GM12878 (cell line): ENCODE data around the gene FTMT. TPM values are rescaled to one million over a fixed set of nuclear protein-coding genes. Genes with fewer than 3 reads are reported as not detected.

Source experiments
- ATAC-seq: fragments of 200-7000 bp; cut with Tn5 transposase; 3 replicates; pipeline ENCODE4 v1.9.1; 2020; ENCODE audit warnings: mild to moderate bottlenecking, moderate library complexity
- BruUV-seq: library from RNA; stranded (reverse); fragments of 400-500 nt; replicated peaks from 2 replicates; lab custom pipeline; 2021; lab: Mats Ljungman, UMichigan
- CTCF ChIA-PET: fragments of 300-600 bp; sonication (Branson Sonifier 250); formaldehyde crosslinking; extraction: SDS; loops from one replicate; lab custom pipeline; 2021; ENCODE audit warnings: inconsistent platforms; lab: Yijun Ruan, JAX
- POLR2A ChIA-PET: fragments of 350-600 bp; formaldehyde crosslinking; extraction: SDS; loops from one replicate; lab custom pipeline; 2021; ENCODE audit warnings: inconsistent platforms; lab: Charles Lee
- RAD21 ChIA-PET: fragments of 300-600 bp; sonication (Branson Sonifier 250); formaldehyde crosslinking; loops from one replicate; lab custom pipeline; 2023; ENCODE audit warnings: antibody characterized with exemption; ENCODE audit not compliant: unreplicated experiment; lab: Charles Lee
- SMC1A ChIA-PET: fragments of 300-600 bp; sonication (Branson Sonifier 250); formaldehyde crosslinking; loops from one replicate; lab custom pipeline; 2023; ENCODE audit not compliant: unreplicated experiment, uncharacterized antibody; lab: Charles Lee
- DNase-seq: peaks from one replicate; pipeline ENCODE4 v3.0.0-alpha.2; 2011; ENCODE audit warnings: low read depth, low spot score
- FAIRE-seq: peaks from 3 replicates; lab custom pipeline; 2011; peaks lifted over from hg19 to GRCh38; lab: Jason Lieb, UNC
- H2AFZ ChIP-seq: 2 replicates; pipeline ENCODE4 v1.6.0; 2011; ENCODE audit warnings: low read depth, low read length, control low read depth; ENCODE audit not compliant: control insufficient read depth
- H3K27ac ChIP-seq: 2 replicates; pipeline ENCODE4 v1.5.1; 2011; ENCODE audit warnings: control low read depth; ENCODE audit not compliant: control insufficient read depth, insufficient read depth
- H3K27me3 ChIP-seq, 2 experiments: replicated peaks in 1 of 2; 2 replicates each; pipeline versions ENCODE4 v1.6.0 to v1.6.1; 2011; ENCODE audit warnings: low read length in 1 of 2; ENCODE audit not compliant: control insufficient read depth in 2 of 2, insufficient read depth in 2 of 2
- H3K36me3 ChIP-seq, 2 experiments: 2 replicates each; pipeline ENCODE4 v1.5.1; 2011; ENCODE audit warnings: low read length in 1 of 2; ENCODE audit not compliant: control insufficient read depth in 2 of 2, insufficient read depth in 2 of 2
- H3K4me1 ChIP-seq: 2 replicates; pipeline ENCODE4 v1.6.1; 2011; ENCODE audit warnings: mild to moderate bottlenecking, low read length, moderate library complexity, mixed read lengths; ENCODE audit not compliant: control insufficient read depth, insufficient read depth
- H3K4me2 ChIP-seq: 2 replicates; pipeline ENCODE4 v1.6.0; 2011; ENCODE audit warnings: control low read depth; ENCODE audit not compliant: control insufficient read depth, insufficient read depth
- H3K4me3 ChIP-seq: fragments of 200-600 bp; sonication (generic); 2 replicates; pipeline ENCODE4 v1.5.1; 2016
- H3K79me2 ChIP-seq: 2 replicates; pipeline ENCODE4 v1.6.0; 2011; ENCODE audit warnings: low read length; ENCODE audit not compliant: control insufficient read depth, insufficient read depth
- H3K9ac ChIP-seq: 2 replicates; pipeline ENCODE4 v1.8.0; 2011; ENCODE audit warnings: low read length, control low read depth, mixed read lengths; ENCODE audit not compliant: control insufficient read depth, insufficient read depth
- H3K9me3 ChIP-seq: replicated peaks from 3 replicates; pipeline ENCODE4 v1.5.1; 2011; ENCODE audit warnings: mild to moderate bottlenecking, low read length; ENCODE audit not compliant: control insufficient read depth, insufficient read depth
- H4K20me1 ChIP-seq: 2 replicates; pipeline ENCODE4 v1.6.0; 2011; ENCODE audit not compliant: control insufficient read depth, insufficient read depth
- CREB1 ChIP-seq: IDR thresholded peaks from 2 replicates; pipeline ENCODE4 v1.6.1; 2012; ENCODE audit warnings: low read depth, mild to moderate bottlenecking, inconsistent platforms
- ESRRA ChIP-seq: IDR thresholded peaks from 2 replicates; pipeline ENCODE4 v1.6.1; 2012; ENCODE audit warnings: mild to moderate bottlenecking, low read length, improper control_type of control experiment
- MYB ChIP-seq: fragments of 150-350 bp; IDR thresholded peaks from 2 replicates; pipeline ENCODE4 v1.6.1; 2014; ENCODE audit warnings: mild to moderate bottlenecking, low read depth, low read length, borderline replicate concordance
- NR2C1 ChIP-seq: fragments of 450-650 bp; IDR thresholded peaks from 2 replicates; pipeline ENCODE4 v1.6.1; 2017; ENCODE audit warnings: antibody characterized with exemption, mild to moderate bottlenecking, moderate library complexity
- NRF1 ChIP-seq: conservative IDR thresholded peaks from 2 replicates; pipeline ENCODE4 v1.6.1; 2011; ENCODE audit warnings: mild to moderate bottlenecking, low read depth, low read length, improper control_type of control experiment
- POLR2AphosphoS5 ChIP-seq: IDR thresholded peaks from 2 replicates; pipeline ENCODE4 v1.6.1; 2011; ENCODE audit warnings: mild to moderate bottlenecking, low read length, inconsistent platforms
- SRF ChIP-seq, 2 experiments: IDR thresholded peaks; 2 replicates each; pipeline ENCODE4 v1.6.1; 2011; ENCODE audit warnings: low read depth in 2 of 2, low read length in 2 of 2, mild to moderate bottlenecking in 1 of 2, moderate library complexity in 1 of 2
- ZBED1 ChIP-seq: IDR thresholded peaks from 2 replicates; pipeline ENCODE4 v1.6.1; 2016; ENCODE audit warnings: borderline replicate concordance
- WGBS: methylation state at CpG from one replicate; pipeline ENCODE4 v1.1.6; 2016; ENCODE audit warnings: low lambda C conversion rate; ENCODE audit not compliant: insufficient replicate concordance, insufficient coverage; ENCODE audit errors: missing lambda C conversion rate; 5-methylcytosine and 5-hydroxymethylcytosine counted together
- in situ Hi-C: fragments of 300-500 bp; cut with MboI; formaldehyde crosslinking; loops from 9 replicates; pipeline ENCODE4 v1.14.3; 2018; ENCODE audit warnings: mixed read lengths
- intact Hi-C: fragments of 100-400 bp; cut with micrococcal nuclease; formaldehyde crosslinking; loops from one replicate; pipeline ENCODE4 v1.14.2; 2022; ENCODE audit not compliant: unreplicated experiment
- polyA plus RNA-seq, 11 experiments: library from polyadenylated mRNA; depleted of rRNA in 4 of 11; unstranded in 6 of 11; stranded (reverse) in 5 of 11; fragments of >200 nt; fragmentation: Nextera tagmentation in 4 of 11; fragmentation: Illumina TruSeq in 1 of 11; extraction: Ambion mirVana in 4 of 11; extraction: Trizol in 1 of 11; gene quantifications; 1 replicate in 1 of 11; 2 replicates in 10 of 11; pipeline versions ENCODE4 v1.2.1 to v1.2.3, GENCODE V29; 2011 to 2016; ENCODE audit warnings: inconsistent platforms in 2 of 11, missing spikeins in 2 of 11, low read depth in 1 of 11
- total RNA-seq, 4 experiments: library from RNA; depleted of rRNA in 3 of 4; stranded (reverse); fragments of >200 nt in 3 of 4; fragmentation: Illumina TruSeq in 1 of 4; extraction: Trizol in 1 of 4; gene quantifications; 2 replicates each; pipeline versions ENCODE4 v1.2.1 to v1.2.3, GENCODE V29; 2013 to 2021

FTMT gene
- total and polyA plus RNA-seq, 10 of the 15 experiments (the other 5 are each of a cell fraction or from before 2014, with no cell fraction given), result not detected

DNA sequence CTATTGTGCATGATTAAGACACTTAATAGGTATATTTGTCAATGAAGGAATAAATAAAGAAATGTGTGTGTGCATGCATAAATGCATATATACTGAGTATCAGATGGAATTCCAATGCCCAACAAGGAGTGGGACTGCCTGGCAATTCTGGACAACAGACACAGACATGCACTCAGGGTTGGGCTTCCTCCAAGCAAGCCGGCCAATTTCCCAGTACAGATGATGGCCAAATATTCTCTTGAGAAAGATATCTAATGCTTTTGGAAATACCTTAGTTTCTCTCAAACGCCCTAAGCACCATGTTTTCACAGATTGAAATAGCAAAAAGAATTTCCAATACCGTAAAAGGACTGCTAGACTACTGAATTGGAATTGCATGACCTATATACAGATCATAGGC is 11.1 kb downstream of the FTMT start:
- H3K4me1 ChIP-seq, result no peaks in the 10 kb centered on the region
- H2AFZ ChIP-seq, result no peak overlapping the region
- TF ChIP-seq POLR2AphosphoS5, result no peak
- no peak for ATAC-seq
- POLR2A ChIA-PET, result no interaction called here
- SMC1A ChIA-PET, result interaction anchor here (1.1 kb wide), 1 partner anchor 17 kb away, joined by 3 read pairs; no protein-coding TSS in a partner anchor
- H3K9ac ChIP-seq, result no peak overlapping the region
- no peaks in the 10 kb centered on the region for H3K27me3 ChIP-seq
- no peaks in the 10 kb centered on the region for H3K9me3 ChIP-seq
- H4K20me1 ChIP-seq, result no peaks in the 10 kb centered on the region
- 18% methylated on average over 3 of the region's 3 CpGs for WGBS
- in situ Hi-C loops, result no loop called here
- no peaks in the 10 kb centered on the region for H3K36me3 ChIP-seq
- CTCF ChIA-PET, result interaction anchor here (0.6 to 1.1 kb wide), 2 partner anchors 12 to 29 kb away, joined by 3 read pairs; no protein-coding TSS in a partner anchor
- RAD21 ChIA-PET, result no interaction called here
- no peak for FAIRE-seq
- H3K79me2 ChIP-seq, result no peaks in the 10 kb centered on the region
- DNase-seq, result no peak
- H3K4me3 ChIP-seq, result no peak overlapping the region
- no peak overlapping the region for H3K27ac ChIP-seq
- intact Hi-C loops, result no loop called here
- no peak overlapping the region for H3K4me2 ChIP-seq
- BruUV-seq, result no TSS peak

DNA sequence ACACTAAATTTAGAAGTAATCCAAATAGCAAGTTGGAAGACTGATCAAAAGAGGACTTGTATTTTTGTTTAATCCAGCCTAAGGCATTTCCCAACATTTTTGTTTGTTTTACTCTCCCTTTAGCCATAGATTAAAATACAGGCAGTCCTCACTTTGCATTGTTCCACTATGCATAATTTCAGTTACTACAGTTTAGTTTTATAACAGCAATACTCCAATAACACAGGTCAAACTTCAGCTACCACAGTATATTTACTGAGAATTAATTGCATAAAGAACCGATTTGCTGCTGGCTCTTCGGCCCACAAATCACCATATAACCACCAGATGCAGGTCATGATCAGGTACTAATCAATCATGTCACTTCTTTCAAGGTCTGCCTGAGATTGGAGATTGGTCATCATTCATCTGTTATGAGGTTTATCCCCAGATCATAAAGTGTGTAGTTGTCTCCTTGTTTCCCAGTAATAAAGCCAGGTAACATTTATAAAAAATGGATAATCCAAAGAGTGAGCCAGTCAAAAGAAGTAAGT is 12.1 kb downstream of the FTMT start:
- ChIA-PET CTCF (no interaction called here), POLR2A (no interaction called here), RAD21 (no interaction called here)
- Histone ChIP-seq H4K20me1 (no peaks in the 10 kb centered on the region), H3K4me1 (no peaks in the 10 kb centered on the region), H3K9me3 (no peaks in the 10 kb centered on the region), H3K4me3 (no peak overlapping the region), H2AFZ (no peak overlapping the region), H3K79me2 (no peaks in the 10 kb centered on the region), H3K27ac (no peak overlapping the region), H3K36me3 (no peaks in the 10 kb centered on the region), H3K4me2 (no peak overlapping the region), H3K9ac (no peak overlapping the region)
- WGBS, result 0% methylated on average over 2 of the region's 2 CpGs
- in situ Hi-C loops (no loop called here), intact Hi-C loops (no loop called here)
- FAIRE-seq (no peak), ATAC-seq (no peak)
- no TSS peak for BruUV-seq
- TF ChIP-seq MYB, result no peak
- TF ChIP-seq ZBED1, result no peak
- no peak for TF ChIP-seq SRF (IDR thresholded peaks at IDR 0.05; ENCODE audit: low read depth in 2 of 2, low read length in 2 of 2)
- no peak for TF ChIP-seq ESRRA
- no peak for TF ChIP-seq NRF1
- no peak for TF ChIP-seq CREB1
- TF ChIP-seq NR2C1, result no peak
- TF ChIP-seq, all 136 proteins: peak for 0
- no peak for DNase-seq
- SMC1A ChIA-PET, result interaction anchor here (0.7 kb wide), 1 partner anchor 86 kb away, joined by 3 read pairs; no protein-coding TSS in a partner anchor
- H3K27me3 ChIP-seq, result no peaks in the 10 kb centered on the region
